Head of caudate nucleus (tissue), 42 donors: ENCODE measurements around the gene NEURL4.
A peak's percentile ranks its signal among the peaks of the same experiment; 100 is the strongest.
"Not testable (repeated sequence)": the region's sequence is repeated elsewhere in the genome, so short reads cannot be mapped to it uniquely, and the experiment has no call there.

Experiments used
- DNase-seq, 42 donors: peaks; one replicate each; pipeline versions ENCODE4 v3.0.0 to v3.0.0-alpha.2; 2020 to 2021; ENCODE audit warnings: mixed read lengths in 7 of 42
- intact Hi-C: fragments of 100-400 bp; cut with DNase I; formaldehyde crosslinking; loops from one replicate; pipeline ENCODE4 v1.15.0; 2022

Gene NEURL4

DNA sequence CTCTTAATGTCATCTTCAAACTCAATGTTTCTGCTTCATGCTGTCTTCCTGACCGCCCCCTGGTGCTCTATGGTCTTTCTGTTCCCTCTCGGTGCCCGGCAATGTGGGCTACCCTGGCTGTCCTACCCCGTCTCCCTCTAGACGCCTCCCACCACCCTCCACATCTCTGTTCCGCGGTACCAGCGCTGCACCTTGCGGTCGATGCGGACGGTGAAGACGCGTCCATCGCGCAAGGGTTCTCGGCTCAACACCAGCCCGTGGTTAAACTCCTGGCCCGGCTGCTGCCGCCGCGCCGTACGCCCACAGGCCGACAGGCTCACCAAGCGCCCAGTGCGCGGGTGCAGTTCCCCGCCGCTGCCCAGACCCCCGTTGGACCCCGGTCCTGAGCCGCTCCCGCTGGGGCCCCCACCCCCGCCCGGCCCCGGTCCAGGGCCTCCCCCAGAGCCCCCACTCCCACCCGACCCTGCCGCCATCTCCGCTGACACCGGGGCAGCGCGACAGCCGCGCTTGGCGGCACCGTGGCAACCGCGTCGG is at the start of gene NEURL4:
TSS of gene NEURL4 (minus strand) at position 496 of the 534 bp plus-strand sequence. CDS start at position 473, 23 bp downstream.
- intact Hi-C loops, result no loop called here
- peak in 5 of 42 donors; percentile 12 to 48 (median 23) for DNase-seq

DNA sequence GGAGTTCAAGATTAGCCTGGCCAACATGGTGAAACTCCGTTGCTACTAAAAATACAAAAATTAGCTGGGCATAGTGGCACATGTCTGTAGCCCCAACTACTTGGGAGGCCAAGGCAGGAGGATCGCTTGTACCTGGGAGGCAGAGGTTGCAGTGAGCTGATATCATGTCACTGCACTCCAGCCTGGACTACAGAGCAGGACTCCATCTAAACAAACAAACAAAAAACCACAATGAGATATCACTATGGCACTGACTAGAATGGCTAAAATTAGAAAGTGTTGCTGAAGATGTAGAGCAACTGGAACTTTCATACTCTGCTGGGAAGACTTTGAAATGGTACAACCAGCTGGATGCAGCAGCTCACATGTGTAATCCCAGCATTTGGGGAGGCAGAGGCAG is 45.2 kb upstream of the NEURL4 start:
- no peak for DNase-seq
- intact Hi-C loops, result no loop called here

DNA sequence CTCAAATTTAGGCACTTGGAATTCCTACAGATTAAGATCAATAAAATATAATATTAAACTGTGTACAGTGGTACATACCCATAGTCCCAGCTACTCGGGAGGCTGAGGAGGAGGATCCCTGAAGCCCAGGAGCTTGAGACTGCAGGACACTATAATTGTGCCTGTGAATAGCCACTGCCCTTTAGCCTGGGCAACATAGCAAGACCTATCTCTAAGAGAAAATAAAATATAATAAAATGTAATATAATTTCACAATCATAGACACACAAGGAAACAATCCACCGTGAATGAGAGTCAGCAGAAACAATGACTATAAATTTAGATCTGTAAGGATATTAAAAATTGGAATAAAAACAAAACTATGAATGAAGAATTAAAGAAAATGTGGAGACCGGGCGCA is 41.7 kb upstream of the NEURL4 start:
- intact Hi-C loops, result no loop called here

DNA sequence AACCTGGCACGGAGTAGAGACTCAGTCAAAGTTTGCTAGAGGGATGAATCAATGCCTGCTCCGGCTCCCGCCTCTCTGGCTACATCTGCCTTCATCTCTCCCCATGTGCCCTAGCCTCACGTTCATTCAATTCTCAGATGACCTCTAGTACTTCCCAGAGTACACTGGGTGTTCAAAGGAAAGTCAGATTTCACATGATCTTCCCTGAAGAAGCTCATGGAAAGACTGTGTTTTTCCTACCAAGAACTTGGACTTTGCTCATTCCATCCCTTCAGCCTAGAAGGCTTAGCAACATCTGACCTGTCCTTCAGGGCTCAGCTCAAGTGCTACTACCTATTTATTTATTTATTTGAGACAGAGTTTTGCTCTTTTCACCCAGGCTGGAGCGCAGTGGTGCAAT is 40.7 kb upstream of the NEURL4 start:
- DNase-seq, result no peak
- intact Hi-C loops, result no loop called here

More for the DNA sequence above, 41.7 kb upstream of the NEURL4 start:
- no peak for DNase-seq

DNA sequence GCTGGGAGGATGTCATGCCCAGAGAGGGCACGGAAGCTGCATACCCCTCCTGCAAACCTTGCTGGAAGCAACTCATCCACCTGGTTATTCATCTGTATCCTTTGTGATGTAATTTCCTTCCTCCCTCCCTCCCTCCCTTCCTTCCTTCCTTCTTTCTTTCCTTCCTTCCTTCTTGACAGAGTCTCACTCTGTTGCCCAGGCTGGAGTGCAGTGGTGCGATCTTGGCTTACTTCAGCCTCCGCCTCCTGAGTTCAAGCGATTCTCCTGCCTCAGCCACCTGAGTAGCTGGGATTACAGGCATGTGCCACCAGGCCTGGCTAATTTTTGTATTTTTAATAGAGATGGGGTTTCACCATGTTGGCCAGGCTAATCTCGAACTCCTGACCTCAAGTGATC is 39.5 kb upstream of the NEURL4 start:
- intact Hi-C loops, DNase-seq: not testable (repeated sequence)

DNA sequence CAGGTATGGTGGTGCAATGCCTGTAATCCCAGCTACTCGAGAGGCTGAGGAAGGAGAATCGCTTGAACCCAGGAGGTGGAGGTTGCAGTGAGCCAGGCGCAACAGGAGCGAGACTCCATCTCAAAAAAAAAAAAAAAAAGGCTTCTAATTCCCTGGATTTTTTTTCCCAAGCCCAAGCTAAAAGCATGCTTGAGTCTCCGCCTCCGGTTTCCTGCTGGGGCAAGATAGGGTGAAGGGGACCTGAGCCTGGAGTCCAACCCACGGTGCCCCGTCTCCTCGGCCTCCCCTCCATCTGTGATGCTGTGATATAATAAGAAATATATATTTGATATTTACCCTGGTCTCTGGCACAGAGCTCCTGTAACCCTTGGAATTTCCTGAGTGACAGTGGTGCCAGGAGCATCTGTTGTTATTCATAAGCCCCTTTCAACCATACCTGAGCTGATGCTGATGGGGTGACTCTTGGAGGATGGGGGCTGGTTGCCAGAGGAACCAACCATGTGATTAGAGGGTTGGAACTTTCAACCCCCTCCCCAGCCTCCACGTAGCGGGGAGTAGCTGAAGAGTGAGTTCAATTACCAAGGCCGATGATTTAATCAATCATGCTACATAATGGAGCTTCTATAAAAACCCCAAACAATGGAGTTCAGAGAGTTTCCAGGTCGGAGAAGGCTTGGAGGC is 38.9 kb upstream of the NEURL4 start:
- intact Hi-C loops, result no loop called here

DNA sequence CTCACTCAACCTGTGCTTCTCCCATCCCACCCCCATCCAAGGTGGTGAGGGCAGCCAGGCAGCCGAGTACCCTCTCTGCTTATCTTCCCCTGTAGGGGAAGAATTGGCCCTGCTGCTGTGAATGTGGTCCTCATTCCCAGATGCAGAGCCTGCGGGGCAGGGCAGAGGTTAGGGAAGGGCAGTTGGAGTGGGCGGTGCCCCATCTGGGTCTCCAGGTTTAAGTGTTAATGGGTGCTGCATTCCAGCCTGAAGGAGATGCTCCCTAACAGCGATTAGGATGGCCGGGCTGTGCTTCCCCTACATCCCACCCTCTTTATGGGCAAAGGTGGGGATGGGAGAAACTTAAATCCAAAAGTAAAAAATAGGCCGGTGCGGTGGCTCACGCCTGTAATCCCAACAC is 37.9 kb upstream of the NEURL4 start:
- intact Hi-C loops, result no loop called here
- no peak for DNase-seq

More for the DNA sequence above, 38.9 kb upstream of the NEURL4 start:
- DNase-seq, result peak in 14 of 42 donors; percentile 18 to 68 (median 48)

DNA sequence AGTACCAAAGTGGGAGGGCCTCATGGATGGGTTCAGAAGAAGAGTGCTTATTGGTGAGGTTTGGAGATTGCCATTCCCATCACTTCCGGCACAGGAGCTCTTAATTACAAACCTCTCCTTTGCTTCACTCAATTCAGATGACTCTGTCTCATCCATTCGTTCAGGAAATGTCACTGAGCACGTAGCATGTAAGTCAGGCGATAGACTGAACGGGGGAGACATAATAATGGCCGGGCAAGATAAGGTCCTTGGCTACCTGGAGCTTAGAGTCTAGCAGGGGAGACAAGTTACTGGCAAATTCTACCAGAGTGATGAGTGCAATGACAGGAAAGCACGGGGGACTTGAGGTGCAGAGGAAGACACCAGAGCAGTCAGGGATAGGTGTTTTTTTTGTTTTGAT is 36.8 kb upstream of the NEURL4 start:
- DNase-seq, intact Hi-C loops: not testable (repeated sequence)

DNA sequence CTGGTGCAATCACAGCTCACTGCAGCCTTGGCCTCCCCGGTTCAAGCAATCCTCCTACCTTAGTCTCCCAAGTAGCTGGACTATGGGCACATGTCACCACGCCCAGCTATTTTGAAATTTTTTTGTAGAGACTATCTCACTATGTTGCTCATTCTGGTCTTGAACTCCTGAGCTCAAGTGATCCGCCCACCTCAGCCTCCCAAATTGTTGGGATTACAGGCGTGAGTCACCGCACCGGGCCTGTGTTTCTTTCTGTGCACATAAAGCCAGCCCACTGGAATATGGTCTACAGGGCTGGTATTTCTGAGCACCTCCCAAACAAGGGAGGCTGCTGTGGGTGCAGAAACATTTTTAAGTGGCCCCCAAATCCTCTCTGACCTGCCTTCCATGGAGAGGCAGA is 34.2 kb upstream of the NEURL4 start:
- intact Hi-C loops, result no loop called here
- DNase-seq, result no peak

DNA sequence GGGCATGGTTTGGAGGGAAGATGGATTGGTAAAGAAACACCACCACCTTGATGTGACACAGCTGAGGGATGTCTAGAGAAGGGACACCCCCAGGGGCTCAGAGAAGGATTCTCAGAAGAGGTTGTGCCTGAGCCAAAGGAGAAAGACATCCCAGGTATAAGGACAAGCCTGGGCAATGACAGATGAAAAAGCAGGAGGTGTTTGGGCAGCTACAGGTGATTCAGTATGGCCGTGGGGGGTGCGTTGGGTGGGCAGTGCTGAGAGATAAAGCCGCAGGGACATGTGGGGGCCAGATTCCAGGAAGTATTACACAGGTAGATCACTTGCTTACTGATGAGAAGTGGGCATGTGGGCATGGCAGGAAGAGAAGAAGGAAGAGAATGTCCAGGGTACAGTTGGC is 32.8 kb upstream of the NEURL4 start:
- no peak for DNase-seq
- intact Hi-C loops, result no loop called here

DNA sequence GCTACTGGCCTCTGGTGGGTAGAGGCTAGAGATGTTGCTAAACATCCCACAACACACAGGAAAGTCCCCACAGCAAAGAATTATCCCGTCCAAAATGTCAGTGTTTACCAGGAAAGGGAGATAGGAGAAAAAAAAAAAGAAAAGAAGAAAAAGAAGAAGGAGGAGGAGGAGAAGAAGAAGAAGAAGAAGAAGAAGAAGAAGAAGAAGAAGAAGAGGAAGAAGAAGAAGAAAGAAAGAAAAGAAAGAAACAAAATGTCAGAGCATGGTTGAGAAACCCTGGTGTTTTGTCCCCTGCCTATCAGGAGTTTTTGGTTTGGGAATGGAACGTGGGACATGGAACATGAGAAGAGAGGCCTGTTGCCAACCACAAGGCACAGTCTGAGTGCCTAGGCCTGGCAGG is 28.2 kb upstream of the NEURL4 start:
- intact Hi-C loops, result loop anchor here (10.0 kb wide), 2 partner anchors 77 to 217 kb away; partner anchors contain the start of genes CD68, FGF11 and TMEM102
- no peak for DNase-seq

DNA sequence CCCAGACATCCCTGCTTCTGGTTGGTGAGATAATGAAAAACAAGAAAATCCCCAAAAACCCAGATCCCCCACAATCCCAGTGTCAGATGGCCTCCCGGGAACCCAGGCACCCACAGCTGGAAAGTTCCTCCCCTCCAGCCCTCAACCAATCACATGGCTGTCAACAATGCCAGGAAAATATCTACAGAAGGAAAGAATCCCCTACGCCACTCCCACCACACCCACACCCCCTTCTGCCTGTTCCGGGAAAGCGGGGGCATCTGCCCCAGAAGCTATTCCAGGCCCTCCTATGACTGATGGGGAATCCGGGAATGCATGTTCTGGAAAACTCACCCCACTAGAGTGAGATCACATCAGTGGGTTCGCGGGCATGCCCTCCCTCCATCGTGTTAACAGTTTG is 27.6 kb upstream of the NEURL4 start:
- DNase-seq, result peak in 34 of 42 donors; percentile 22 to 81 (median 57)
- intact Hi-C loops, result loop anchor here (10.0 kb wide), 2 partner anchors 78 to 218 kb away; partner anchors contain the start of genes CD68, FGF11 and TMEM102

DNA sequence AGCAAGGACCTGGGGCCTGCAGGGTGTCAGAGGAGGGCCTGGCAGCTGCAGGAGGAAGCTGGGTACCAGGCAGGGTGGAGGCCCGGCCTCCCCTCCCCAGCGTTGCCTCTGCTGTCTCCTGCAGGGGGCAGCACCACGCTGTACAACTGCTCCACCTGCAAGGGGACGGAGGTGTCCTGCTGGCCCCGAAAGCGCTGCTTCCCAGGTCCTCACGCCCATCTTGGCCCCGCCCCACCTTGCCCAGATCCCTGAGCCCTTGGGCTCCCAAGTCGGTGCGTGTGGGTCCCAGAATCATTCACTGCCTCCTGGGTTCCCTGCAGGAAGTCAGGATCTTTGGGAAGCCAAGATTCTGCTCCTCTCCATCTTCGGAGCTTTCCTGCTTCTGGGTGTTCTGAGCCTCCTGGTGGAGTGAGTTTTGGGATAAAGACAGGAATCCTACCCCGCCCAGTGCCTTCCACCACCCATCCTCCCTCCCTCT is 27.0 kb upstream of the NEURL4 start:
- peak; percentile 61 to 91 (median 80) for DNase-seq
- intact Hi-C loops, result loop anchor here (10.0 kb wide), 2 partner anchors 79 to 219 kb away; partner anchors contain the start of genes CD68, FGF11 and TMEM102

DNA sequence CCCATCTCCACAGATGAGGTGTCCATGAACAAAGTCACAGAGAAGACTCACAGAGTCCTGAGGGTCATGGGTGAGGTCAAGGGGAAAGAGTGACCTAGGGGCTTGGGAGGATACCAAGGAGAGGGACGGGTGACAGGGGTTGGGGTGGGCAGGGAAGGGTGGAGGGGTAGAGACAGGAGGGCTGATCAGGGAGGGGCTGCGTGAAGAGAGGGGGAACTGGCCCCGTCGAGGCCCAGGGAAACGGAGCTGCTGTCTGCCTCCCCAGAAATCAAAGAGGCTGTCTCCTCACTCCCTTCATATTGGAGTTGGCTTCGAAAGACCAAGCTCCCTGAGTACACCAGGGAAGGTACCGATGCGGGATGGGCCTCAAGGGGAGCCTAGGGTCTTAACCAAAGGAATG is 26.4 kb upstream of the NEURL4 start:
- DNase-seq, result no peak
- intact Hi-C loops, result loop anchor here (10.0 kb wide), 2 partner anchors 79 to 219 kb away; partner anchors contain the start of genes CD68, FGF11 and TMEM102

DNA sequence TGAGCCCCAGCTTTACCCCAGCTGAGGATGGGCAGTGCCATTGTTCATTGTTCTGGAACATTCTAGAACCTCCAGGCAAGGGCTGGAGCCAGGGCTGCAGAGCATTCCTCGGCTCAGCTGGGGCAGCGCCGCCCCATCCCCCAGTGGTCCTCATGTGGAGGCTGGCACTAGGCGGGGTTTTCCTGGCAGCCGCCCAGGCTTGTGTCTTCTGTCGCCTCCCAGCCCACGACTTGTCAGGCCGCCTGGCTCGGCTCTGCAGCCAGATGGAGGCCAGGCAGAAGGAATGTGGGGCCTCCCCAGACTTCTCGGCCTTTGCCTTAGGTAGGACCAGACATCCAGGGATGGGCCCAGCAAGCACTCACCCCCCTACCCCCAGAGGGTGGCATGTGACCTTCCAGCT is 25.9 kb upstream of the NEURL4 start, which contains the start of gene TMEM95:
TSS of gene TMEM95 (plus strand) at position 104 of the 400 bp plus-strand sequence. CDS start at position 153, 49 bp downstream.
- DNase-seq, result peak; percentile 36 to 90 (median 77)

DNA sequence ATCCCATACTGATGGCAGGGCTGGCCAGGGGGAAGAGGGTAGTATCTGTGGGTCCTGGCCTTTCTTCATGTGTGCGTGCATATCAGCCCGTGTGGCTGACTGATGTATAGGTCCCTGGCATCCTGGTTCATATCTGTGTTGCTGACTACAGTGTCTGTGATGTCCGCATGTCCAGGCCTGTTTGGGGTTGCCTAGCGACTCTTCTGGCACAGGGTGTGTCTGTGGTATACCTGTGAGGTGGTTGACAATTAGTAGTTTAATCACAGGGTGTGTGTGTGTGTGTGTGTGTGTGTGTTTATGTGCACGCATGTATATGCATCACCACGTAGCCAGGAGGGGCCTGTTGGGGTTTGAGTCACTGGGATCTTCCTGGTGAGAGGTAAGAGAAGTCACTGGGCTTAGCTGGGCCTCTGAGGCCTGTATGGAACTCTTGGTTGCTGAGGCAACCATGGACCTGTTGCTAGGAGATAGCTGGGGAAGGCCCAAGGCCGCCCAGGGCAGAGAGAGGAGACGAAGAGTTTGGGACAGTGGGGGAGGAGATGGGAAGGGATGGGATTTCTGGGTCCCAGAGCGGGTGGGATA is 25.2 kb upstream of the NEURL4 start:
- peak in 5 of 42 donors; percentile 3 to 37 (median 30) for DNase-seq
- intact Hi-C loops, result loop anchor here (5.0 to 10.0 kb wide), 4 partner anchors 38 to 220 kb away; partner anchors contain the start of genes CD68, FGF11, PLSCR3 and TMEM102

More for the DNA sequence above, 25.9 kb upstream of the NEURL4 start, which contains the start of gene TMEM95:
- intact Hi-C loops, result loop anchor here (10.0 kb wide), 2 partner anchors 80 to 220 kb away; partner anchors contain the start of genes CD68, FGF11 and TMEM102

DNA sequence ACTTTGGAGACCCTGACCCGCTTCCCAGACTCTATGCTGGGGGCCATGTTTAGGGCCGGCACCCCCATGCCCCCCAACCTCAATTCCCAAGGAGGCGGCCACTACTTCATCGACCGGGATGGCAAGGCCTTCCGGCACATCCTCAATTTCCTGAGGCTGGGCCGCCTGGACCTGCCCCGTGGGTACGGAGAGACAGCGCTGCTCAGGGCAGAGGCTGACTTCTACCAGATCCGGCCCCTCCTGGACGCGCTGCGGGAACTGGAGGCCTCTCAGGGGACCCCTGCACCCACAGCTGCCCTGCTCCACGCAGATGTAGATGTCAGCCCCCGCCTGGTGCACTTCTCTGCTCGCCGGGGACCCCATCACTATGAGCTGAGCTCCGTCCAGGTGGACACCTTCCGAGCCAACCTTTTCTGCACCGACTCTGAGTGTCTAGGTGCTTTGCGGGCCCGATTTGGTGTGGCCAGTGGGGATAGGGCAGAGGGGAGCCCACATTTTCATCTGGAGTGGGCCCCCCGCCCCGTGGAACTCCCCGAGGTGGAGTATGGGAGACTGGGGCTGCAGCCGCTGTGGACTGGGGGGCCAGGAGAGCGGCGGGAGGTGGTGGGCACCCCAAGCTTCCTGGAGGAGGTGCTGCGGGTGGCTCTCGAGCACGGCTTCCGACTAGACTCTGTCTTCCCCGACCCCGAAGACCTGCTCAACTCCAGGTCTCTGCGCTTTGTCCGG is 23.9 kb upstream of the NEURL4 start:
- intact Hi-C loops, result loop anchor here (5.0 to 10.0 kb wide), 4 partner anchors 39 to 222 kb away; partner anchors contain the start of genes CD68, FGF11, PLSCR3 and TMEM102
- peak in 1 of 42 donors; percentile 3 for DNase-seq

DNA sequence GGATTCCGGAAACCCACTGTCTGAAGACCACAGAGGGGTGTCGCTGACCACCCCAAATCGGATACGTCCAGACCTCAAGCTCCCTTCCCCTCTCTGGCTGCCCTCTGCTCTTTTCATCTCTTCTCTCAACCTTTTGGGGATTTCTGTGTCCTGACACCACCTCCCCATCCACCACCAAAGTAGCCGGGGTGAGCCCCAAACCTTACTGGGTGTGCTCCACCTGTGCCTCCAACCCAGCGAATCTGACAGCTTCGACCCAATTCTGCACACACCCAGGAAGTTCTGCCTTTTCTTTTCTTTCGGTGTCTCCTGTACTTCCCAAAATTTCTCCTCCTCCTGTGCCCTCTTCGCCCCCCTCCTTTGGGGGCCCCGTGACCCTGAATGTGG is 23.4 kb upstream of the NEURL4 start:
- intact Hi-C loops, result loop anchor here (5.0 to 10.0 kb wide), 4 partner anchors 40 to 222 kb away; partner anchors contain the start of genes CD68, FGF11, PLSCR3 and TMEM102
- peak in 1 of 42 donors; percentile 4 for DNase-seq
